GM04503 (cell line): ENCODE data around the gene OR4E1.
"Not testable (repeated sequence)": the region's sequence is repeated elsewhere in the genome, so short reads cannot be mapped to it uniquely, and the experiment has no call there.

Experiments used
- DNase-seq: peaks from one replicate; pipeline ENCODE4 v3.0.0-alpha.2; 2012; ENCODE audit warnings: low read depth

The OR4E1 gene

GRCh38 chr14:21673718-21674117, at the start of gene OR4E1:
Gene OR4E1, minus strand, starts transcription at chr14:21673818. Its CDS starts 2,883 bp downstream, at chr14:21670935.
- DNase-seq: no peak

- no peak for DNase-seq
These were observed 47.9 kb upstream of the OR4E1 start for GRCh38 chr14:21721504-21721903.

DNA sequence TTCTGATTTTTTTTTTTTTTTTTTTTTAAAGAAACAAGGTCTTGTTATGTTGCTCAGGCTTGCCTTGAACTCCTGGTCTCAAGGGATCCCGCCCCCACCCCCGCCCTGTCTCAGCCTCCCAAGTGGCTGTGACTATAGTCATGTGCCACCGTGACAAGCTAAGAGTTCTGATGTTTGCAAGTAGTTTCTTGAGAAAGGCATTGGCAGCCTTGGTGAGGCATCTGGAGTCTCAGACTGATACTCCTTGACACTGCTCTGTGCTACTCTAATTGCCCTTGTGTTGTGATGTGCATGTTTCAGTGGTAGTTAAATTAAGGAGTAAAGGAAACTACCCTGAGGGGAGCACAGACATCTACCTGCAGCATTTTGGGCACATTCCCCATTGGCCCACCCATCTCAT, 46.2 kb upstream of the OR4E1 start:
- DNase-seq: no peak

GRCh38 chr14:21714318-21714929, 40.8 kb upstream of the OR4E1 start:
- DNase-seq: no peak

DNA sequence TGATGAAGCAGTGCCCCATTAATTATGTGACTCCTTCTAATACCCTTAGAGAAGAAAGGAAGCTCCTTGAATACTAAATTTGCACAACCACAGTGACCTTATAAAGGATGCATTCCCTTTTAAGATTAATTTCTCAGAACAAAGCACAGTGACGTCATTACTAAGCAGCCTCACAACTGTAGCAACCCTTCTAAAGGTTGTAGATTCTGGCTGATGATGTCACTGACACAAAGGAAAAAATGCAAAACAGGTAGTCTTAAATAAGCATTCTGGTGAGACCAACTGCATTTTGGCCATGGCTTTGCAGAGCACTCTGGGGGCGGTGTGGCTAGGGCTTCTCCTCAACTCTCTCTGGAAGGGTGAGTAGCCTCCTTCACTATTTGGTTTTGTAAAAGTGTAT, 38.4 kb upstream of the OR4E1 start:
- no peak for DNase-seq

- no peak for DNase-seq
These were observed 37.8 kb upstream of the OR4E1 start for GRCh38 chr14:21711360-21711961.

GRCh38 chr14:21704338-21704737, 30.7 kb upstream of the OR4E1 start:
- no peak for DNase-seq

GRCh38 chr14:21703357-21704326, 30.0 kb upstream of the OR4E1 start:
- DNase-seq: no peak

DNA sequence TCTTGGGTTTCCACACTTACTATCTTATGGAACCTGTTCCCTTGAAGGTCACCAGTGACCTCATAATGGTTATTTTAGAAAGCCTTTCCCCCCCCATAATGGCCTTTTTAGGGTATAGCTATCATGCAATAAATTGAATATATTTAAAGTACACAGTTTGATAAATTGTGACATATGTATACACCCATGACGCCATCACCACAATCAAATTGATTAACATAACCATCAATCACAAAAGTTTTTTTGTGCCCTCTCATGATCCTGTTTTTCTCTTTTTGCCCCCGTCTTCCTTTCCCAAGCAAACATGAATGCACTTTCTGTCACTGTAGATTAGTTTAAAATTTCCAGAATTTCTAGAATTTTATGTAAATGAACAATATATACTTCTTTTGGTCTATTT, 28.7 kb upstream of the OR4E1 start:
- DNase-seq: no peak

DNA sequence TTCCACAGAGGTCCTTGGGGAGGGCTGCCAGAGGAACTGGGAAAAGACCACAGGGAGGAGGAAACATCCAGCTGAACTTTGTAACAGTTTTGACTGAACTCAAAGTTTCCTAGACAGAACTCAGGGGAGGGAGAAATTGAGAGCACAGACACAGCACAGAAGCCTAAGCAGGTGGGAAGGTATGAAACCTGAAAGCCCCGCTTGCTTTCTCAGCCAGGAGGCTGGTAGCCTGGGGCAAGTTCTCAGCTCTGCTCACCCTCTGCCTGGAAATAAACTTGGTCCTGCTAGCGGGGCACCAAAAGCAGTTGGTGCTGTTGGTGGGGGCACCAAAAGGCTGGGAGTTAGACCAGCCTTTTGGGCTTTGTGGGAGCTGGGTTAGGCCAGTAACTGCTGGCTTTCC, 25.9 kb upstream of the OR4E1 start:
- DNase-seq: no peak

DNA sequence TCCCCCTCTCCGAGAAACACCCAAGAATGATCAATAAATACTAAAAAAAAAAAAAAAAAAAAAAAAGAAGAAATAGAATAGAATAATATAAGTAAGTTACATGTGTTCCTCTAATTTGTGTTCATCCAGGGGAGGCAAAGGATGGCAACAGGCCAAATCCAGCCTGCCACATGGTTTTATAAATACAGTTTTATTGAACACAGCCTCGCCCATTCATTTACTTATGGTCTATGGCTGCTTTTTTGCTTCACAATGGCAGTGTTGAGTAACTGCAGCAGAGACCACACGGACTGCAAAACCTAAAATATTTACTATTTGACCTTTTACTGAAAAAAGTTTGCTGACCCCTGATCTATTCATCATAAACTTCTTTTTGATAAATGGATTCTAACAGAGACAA, 24.9 kb upstream of the OR4E1 start:
- DNase-seq: not testable (repeated sequence)

GRCh38 chr14:21697662-21698061, 24.0 kb upstream of the OR4E1 start:
- not testable (repeated sequence) for DNase-seq

GRCh38 chr14:21694425-21694824, 20.8 kb upstream of the OR4E1 start:
- DNase-seq: no peak

- no peak for DNase-seq
These were observed 12.8 kb upstream of the OR4E1 start for GRCh38 chr14:21686468-21686867.

DNA sequence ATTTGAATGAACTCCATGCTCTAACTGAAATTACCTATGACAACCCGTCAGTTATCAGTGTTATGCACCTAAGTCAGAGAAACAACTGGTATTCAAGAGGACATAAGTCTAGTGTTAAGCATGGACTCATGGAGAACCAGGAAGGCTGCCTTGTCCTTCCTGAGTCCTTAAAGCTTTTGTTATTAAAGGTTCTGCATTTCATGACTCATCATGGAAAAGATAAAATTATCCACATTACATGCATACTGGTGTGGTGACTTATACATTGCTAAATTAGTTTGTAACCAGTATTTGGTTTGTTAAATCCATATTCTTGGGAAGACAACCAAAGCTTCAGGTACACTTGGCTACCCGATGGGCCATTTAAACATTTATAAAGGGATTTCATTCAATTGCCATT, 6.5 kb upstream of the OR4E1 start:
- no peak for DNase-seq

DNA sequence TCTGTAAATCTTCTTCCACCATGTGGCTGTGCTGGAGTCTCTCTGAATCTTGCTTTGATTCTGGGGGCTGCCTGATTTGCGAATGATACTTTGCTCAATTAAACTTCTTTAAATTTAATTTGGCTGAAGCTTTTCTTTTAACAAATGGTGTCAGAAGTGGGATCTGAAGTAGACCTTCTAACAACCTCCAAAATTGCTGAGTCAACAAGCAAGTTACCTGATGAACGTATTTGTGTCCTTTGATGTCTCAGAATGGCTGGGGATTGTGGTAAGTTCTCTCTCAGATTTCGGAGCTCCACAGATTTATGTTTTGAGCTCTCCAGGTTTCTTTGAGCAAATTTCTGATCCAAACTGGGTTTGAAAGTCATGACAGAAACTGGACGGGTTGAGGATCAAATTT, 1.9 kb upstream of the OR4E1 start:
- no peak for DNase-seq

DNA sequence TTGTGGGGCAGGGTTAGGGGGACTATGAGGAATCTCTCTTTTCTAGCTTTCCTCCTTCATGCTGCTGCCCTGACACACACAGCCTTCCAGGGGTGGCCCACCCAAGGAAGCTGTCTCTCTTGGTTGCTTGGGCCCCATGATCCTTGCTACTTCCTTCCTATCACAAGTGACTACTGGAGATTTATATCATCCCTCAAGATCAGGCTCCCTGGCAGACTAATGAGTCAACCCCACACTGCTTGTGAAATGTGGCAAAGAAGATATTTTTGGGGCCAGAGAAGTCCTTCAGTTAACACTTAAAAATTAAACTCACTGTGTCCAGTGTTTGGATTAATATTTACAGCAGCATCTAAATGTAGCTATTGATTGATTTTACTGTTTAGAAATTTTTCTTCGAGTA, 1.5 kb downstream of the OR4E1 start:
- no peak for DNase-seq

DNA sequence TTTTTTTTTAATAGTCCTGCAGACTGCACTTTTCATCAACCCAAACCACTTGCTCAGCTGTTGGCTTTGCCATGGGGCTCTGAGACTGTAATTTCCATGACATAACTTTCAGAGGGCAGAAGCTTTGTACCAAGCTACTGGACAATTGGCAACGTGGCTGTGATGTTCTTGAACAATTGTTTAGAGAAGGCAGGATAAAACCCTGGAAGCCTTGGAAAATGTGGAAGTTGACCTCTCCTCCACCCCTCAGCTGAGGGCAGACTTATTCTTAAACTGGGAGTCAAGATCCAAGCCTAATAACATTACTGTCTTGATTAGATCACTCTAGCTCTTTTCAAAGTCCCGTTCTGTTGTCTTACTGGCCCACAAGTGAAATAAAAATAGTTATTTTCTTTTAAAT, 2.2 kb downstream of the OR4E1 start:
- no peak for DNase-seq

DNA sequence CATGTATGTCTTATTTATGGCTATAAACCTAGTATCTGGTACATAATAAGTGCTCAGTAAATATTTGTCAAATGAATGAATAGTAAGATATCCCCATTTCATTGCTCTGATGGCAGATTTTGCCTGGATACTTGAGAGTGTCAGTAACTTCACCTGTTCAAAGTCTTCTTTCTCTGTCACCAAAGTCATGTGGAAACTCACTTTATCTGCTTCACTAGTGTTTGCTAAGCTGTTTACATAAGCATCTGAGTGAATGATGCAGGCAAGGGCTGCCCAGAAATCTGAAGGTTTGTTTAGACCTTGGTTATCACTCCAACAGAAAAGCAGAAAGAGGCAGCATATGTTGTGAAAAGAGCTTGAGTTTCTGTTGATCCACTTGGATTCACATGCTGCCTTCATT, 4.3 kb downstream of the OR4E1 start:
- DNase-seq: no peak

GRCh38 chr14:21668377-21668776, 5.2 kb downstream of the OR4E1 start:
- no peak for DNase-seq

DNA sequence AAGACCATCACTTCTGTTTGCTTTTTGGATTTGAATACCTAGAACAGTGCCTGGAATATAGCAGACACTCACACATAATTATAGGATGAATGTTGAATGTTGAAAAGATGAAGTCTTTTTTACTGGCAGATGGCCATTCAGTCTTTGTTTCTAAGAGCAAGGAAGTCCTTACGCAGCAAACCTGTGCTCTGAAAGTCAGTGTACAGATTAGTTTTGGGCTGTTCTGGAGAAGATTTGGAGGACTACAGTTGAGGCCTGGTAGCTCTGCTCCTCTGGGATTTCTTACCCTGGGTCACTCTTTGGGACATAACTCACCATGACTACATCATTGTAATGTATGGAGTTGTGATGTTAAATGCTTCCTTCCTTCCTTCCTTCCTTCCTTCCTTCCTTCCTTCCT, 16.6 kb downstream of the OR4E1 start:
- DNase-seq: no peak

GRCh38 chr14:21654215-21654614, 19.4 kb downstream of the OR4E1 start:
- no peak for DNase-seq

GRCh38 chr14:21653331-21653885, 20.2 kb downstream of the OR4E1 start, which contains the start of gene OR4E2:
Gene OR4E2, plus strand, starts transcription at chr14:21653835. Its CDS starts 11,248 bp downstream, at chr14:21665083.
- no peak for DNase-seq
